Heart left ventricle (tissue), 16 donors: Measurements from ENCODE around the gene LCLAT1. TPM values are rescaled to one million over a fixed set of nuclear protein-coding genes. Genes with fewer than 3 reads are reported as not detected.

Source experiments
- ATAC-seq, 4 donors: fragments of 200-7000 bp; cut with Tn5 transposase; one replicate each; pipeline ENCODE4 v1.9.1; 2020 to 2022; ENCODE audit warnings: moderate library complexity in 4 of 4, mild to moderate bottlenecking in 3 of 4, moderate number of reproducible peaks in 1 of 4
- DNase-seq, 5 donors: peaks; one replicate each; pipeline ENCODE4 v3.0.0-alpha.2; 2020
- H3K27ac ChIP-seq, 12 donors: fragments of 200-600 bp; sonication (generic) in 4 of 12; one replicate each; pipeline versions ENCODE4 v1.5.0 to v1.8.0; 2016 to 2022; ENCODE audit warnings: mild to moderate bottlenecking in 2 of 12
- H3K27me3 ChIP-seq, 9 donors: fragments of 200-600 bp; sonication (generic) in 2 of 9; one replicate each; pipeline versions ENCODE4 v1.5.1 to v1.8.0; 2016 to 2022; ENCODE audit warnings: mild to moderate bottlenecking in 3 of 9
- H3K36me3 ChIP-seq, 9 donors: fragments of 200-600 bp; sonication (generic) in 2 of 9; one replicate each; pipeline versions ENCODE4 v1.5.0 to v1.8.0; 2018 to 2022; ENCODE audit warnings: mild to moderate bottlenecking in 2 of 9
- H3K4me1 ChIP-seq, 12 donors: fragments of 200-600 bp; sonication (generic) in 4 of 12; one replicate each; pipeline versions ENCODE4 v1.5.0 to v1.8.0; 2016 to 2022; ENCODE audit warnings: mild to moderate bottlenecking in 3 of 12
- H3K4me3 ChIP-seq, 12 donors: fragments of 200-600 bp; sonication (generic) in 4 of 12; one replicate each; pipeline versions ENCODE4 v1.5.0 to v1.8.0; 2017 to 2022; ENCODE audit warnings: mild to moderate bottlenecking in 9 of 12, moderate library complexity in 4 of 12
- H3K9me3 ChIP-seq, 12 donors: fragments of 200-600 bp; sonication (generic) in 4 of 12; one replicate each; pipeline versions ENCODE4 v1.5.0 to v1.8.0; 2016 to 2022; ENCODE audit warnings: mild to moderate bottlenecking in 1 of 12
- POLR2A ChIP-seq, 2 donors: fragments of 450-650 bp; IDR thresholded peaks; one replicate each; pipeline ENCODE4 v1.6.1; 2017; ENCODE audit warnings: antibody characterized with exemption in 2 of 2, mild to moderate bottlenecking in 2 of 2, moderate library complexity in 2 of 2
- WGBS, 4 donors: extraction: QIAGEN DNeasy Blood & Tissue Kit in 2 of 4; methylation state at CpG; one replicate each; pipeline versions ENCODE4 v1.1.5 to v1.1.7; 2013 to 2018; 5-methylcytosine and 5-hydroxymethylcytosine counted together
- intact Hi-C, 10 donors: fragments of 100-400 bp; cut with DNase I; formaldehyde crosslinking; loops; one replicate each; pipeline versions ENCODE4 v1.11.1 to v1.14.2; 2022
- polyA plus RNA-seq, 2 donors: library from polyadenylated mRNA; stranded (reverse); fragments of 200-250 nt; gene quantifications; one replicate each; pipeline ENCODE4 v1.2.3, GENCODE V29; 2013
- total RNA-seq, 9 donors: library from RNA; depleted of rRNA in 2 of 9; stranded (reverse); fragments of >200 nt in 2 of 9; fragmentation: NEBNext Ultra II Directional in 3 of 9; extraction: Animal tissue kit (Norgen Biotek cat#: 25700) in 3 of 9; gene quantifications; one replicate each; pipeline versions ENCODE4 v1.1.0 to v1.2.4, GENCODE V29; 2016 to 2023
- TF ChIP-seq, protein P1 (sequence below), 12 donors: fragments of 200-600 bp; sonication (generic) in 4 of 12; IDR thresholded peaks; one replicate each; pipeline versions ENCODE4 v1.5.0 to v1.8.0; 2018 to 2022; ENCODE audit warnings: antibody characterized with exemption in 12 of 12, mild to moderate bottlenecking in 5 of 12
- donor health status: ischemic (EF 13 %, LVEDD 7.1; RV severe dilation, severe dysfunction).
- donor health status: healthy with polysubstance abuse.
- donor health status: DM: no; HTN: yes; CAD: no.
- donor health status: DM: no; HTN: no; CAD: no.
- donor health status: ischemic (EF 25% LVEDD 6.9; RV normal size, moderate dysfunction).
- donor health status: ischemic (EF 25% LVEDD 5.7; RV mildly dilated, moderate dysfunction).
- donor health status: healthy.
- donor health status: DM: yes; HTN: yes; CAD: no.
- donor health status: ischemic (EF 35%, LVEDD 5.7; RV mildly dilated, moderate dysfunction).
- donor health status: nonischemic (EF 11% LVEDD 7.7; RV severe dilation, severe dysfunction).
- donor health status: DM: yes; HTN: yes; CAD: no.
- donor health status: PGD.
- donor health status: ischemic (EF 29% LVEDD 5.4; RV normal size, mild dysfunction).
- donor health status: nonischemic (EF 23%, LVEDD 6.1; RV moderate dilation, normal function).

Gene LCLAT1
- total and polyA plus RNA-seq, 11 donors, result 9.8 to 70.2 (median 43.8) TPM

DNA sequence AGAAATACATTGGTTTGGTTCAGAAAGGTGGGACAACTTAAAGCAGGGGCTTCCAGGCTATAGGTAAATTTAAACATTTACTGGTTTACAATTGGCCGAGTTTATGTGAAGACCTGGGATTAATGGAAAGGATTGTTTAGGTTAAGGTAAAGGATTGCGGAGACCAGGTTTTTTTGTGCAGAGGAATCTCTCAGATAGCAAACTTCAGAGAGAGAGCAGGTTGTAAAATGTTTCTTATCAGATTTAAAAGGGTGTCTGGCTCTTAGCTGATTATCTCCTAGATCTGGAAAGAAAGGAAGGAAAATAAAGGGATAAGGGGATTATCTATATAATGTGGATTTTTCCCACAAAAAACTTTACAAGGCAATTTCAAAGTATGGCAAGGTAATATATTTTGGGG, 101.3 kb downstream of the LCLAT1 start:
- Histone ChIP-seq H3K27me3 (no peaks in the 10 kb centered on the region), H3K4me1 (peaks cover 0 to 35% (median 9%) of the 10 kb centered on the region in 12 donors), H3K4me3 (no peak overlapping the region), H3K27ac (no peak overlapping the region), H3K36me3 (peaks cover 0 to 8% (median 0%) of the 10 kb centered on the region in 9 donors), H3K9me3 (peaks cover 0 to 13% (median 0%) of the 10 kb centered on the region in 12 donors)
- ATAC-seq (no peak), DNase-seq (no peak)
- TF ChIP-seq POLR2A (IDR thresholded peaks at IDR 0.05), result no peak
- TF ChIP-seq, protein P1, sequence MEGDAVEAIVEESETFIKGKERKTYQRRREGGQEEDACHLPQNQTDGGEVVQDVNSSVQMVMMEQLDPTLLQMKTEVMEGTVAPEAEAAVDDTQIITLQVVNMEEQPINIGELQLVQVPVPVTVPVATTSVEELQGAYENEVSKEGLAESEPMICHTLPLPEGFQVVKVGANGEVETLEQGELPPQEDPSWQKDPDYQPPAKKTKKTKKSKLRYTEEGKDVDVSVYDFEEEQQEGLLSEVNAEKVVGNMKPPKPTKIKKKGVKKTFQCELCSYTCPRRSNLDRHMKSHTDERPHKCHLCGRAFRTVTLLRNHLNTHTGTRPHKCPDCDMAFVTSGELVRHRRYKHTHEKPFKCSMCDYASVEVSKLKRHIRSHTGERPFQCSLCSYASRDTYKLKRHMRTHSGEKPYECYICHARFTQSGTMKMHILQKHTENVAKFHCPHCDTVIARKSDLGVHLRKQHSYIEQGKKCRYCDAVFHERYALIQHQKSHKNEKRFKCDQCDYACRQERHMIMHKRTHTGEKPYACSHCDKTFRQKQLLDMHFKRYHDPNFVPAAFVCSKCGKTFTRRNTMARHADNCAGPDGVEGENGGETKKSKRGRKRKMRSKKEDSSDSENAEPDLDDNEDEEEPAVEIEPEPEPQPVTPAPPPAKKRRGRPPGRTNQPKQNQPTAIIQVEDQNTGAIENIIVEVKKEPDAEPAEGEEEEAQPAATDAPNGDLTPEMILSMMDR (IDR thresholded peaks at IDR 0.05), result no peak
- WGBS, 4 donors, result 90 to 96% (median 93%) methylated on average over 2 of the region's 2 CpGs
- intact Hi-C loops, result no loop called here

DNA sequence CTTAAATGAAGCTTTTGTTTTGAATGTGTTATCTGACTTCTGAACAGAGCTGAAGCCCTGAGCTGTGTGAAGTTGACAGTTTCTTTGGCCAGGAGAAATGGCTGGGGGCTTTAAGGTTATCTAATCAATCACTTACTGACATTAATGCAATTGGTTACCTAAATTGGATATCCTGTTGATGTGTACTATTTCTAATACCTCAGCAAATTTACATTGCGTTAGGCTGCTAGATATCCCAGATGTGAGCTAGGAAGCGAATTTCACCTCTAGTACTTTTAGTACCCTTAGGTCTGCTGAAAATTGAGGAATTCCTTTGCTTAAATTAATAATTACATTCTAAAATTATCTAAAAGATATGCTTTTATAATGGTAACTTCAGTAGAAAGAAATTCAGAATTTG, 102.0 kb downstream of the LCLAT1 start:
- 92 to 97% (median 95%) methylated on average over 2 of the region's 2 CpGs for WGBS, 4 donors
- ATAC-seq, result no peak
- Histone ChIP-seq H3K4me3 (no peak overlapping the region), H3K4me1 (peaks cover 0 to 35% (median 9%) of the 10 kb centered on the region in 12 donors), H3K27me3 (no peaks in the 10 kb centered on the region), H3K27ac (no peak overlapping the region), H3K36me3 (peaks cover 0 to 8% (median 0%) of the 10 kb centered on the region in 9 donors), H3K9me3 (peaks cover 0 to 13% (median 0%) of the 10 kb centered on the region in 12 donors)
- TF ChIP-seq POLR2A (IDR thresholded peaks at IDR 0.05), result no peak
- TF ChIP-seq, protein P1 (IDR thresholded peaks at IDR 0.05), result no peak
- intact Hi-C loops, result no loop called here
- DNase-seq, result no peak

DNA sequence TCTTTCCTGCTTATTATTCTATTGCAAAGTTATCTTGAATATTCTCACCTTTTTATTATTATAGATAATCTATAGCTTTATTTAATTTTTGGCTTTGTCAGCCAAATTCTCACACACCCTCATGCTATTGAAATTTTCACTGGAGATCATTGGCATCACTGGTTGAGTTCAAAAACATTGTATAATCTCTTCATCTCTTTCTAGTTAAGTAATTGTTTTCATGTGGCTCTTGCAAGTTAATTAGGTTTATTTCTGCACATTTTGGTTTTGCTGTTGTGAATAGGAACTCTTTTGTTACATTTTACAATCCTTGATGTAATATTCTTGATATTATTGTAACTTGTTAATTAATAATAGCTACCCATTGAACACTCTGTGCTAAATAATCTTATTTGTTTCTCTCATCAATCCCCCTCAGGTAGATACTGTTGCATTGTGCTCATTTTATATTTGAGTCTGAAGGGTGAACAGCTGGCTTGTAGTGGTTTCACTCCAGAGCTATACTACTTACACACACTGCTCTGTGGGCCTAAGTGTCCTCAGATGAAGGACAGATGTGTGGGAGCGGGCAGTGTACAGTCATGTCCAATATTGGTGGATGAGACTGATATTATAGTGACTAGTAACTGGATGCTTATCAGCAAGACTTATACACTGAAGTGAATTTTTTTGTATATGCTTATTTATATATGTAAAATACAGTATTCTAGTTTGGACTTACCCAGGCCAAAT, 112.7 kb downstream of the LCLAT1 start:
- intact Hi-C loops, result loop anchor here in 1 of 10 donors (10.0 kb wide), 1 partner anchor 325 kb away; the partner anchor contains the start of gene LBH
- Histone ChIP-seq H3K9me3 (no peaks in the 10 kb centered on the region), H3K4me3 (no peak overlapping the region), H3K36me3 (peaks cover 0 to 25% (median 12%) of the 10 kb centered on the region in 9 donors), H3K27ac (no peak overlapping the region), H3K4me1 (peaks cover 0 to 5% (median 0%) of the 10 kb centered on the region in 12 donors), H3K27me3 (no peaks in the 10 kb centered on the region)
- no peak for DNase-seq
- ATAC-seq, result peak in 1 of 4 donors; percentile 50
- WGBS, 4 donors, result 81 to 92% (median 89%) methylated on average over 1 of the region's 1 CpG
- TF ChIP-seq, protein P1 (IDR thresholded peaks at IDR 0.05), result no peak
- TF ChIP-seq POLR2A (IDR thresholded peaks at IDR 0.05), result no peak

DNA sequence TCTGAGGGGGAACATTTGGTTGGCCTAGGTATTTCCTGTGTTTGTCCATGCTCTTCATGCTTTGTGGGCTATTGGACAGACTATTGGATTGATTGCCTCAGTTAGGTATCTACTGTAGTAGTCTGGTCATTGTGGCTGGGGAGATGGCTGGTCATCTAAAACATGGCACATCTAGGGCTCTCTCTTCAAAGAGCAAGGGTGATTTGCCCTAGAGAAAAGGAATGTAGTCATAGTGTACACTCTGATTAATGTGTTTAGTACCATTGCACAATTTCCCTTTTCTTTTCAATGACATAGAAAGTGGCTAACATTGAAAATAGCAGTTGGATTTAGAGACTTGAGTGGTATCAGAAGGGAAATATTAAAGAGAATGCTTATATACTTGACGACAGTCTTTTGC, 114.3 kb downstream of the LCLAT1 start:
- no peak for DNase-seq
- intact Hi-C loops, result loop anchor here in 1 of 10 donors (10.0 kb wide), 1 partner anchor 327 kb away; the partner anchor contains the start of gene LBH
- no peak for ATAC-seq
- H3K36me3 ChIP-seq, result peaks cover 0 to 23% (median 12%) of the 10 kb centered on the region in 9 donors
- H3K4me1 ChIP-seq, result peaks cover 0 to 14% (median 6%) of the 10 kb centered on the region in 12 donors
- H3K9me3 ChIP-seq, result no peaks in the 10 kb centered on the region
- WGBS, 4 donors, result 80 to 89% (median 87%) methylated on average over 1 of the region's 1 CpG
- no peaks in the 10 kb centered on the region for H3K27me3 ChIP-seq
- no peak overlapping the region for H3K4me3 ChIP-seq
- no peak overlapping the region for H3K27ac ChIP-seq
- TF ChIP-seq, protein P1 (IDR thresholded peaks at IDR 0.05), result no peak
- no peak for TF ChIP-seq POLR2A (IDR thresholded peaks at IDR 0.05)
